ENCODE results near the gene BRD9.
"Not testable (repeated sequence)": the region's sequence is repeated elsewhere in the genome, so short reads cannot be mapped to it uniquely, and the experiment has no call there.

The BRD9 gene

GRCh38 chr5:902129-902916, 9.7 kb upstream of the BRD9 start:
- no peak for DNase-seq

GRCh38 chr5:900781-901180, 8.2 kb upstream of the BRD9 start:
- no peak for DNase-seq

DNA sequence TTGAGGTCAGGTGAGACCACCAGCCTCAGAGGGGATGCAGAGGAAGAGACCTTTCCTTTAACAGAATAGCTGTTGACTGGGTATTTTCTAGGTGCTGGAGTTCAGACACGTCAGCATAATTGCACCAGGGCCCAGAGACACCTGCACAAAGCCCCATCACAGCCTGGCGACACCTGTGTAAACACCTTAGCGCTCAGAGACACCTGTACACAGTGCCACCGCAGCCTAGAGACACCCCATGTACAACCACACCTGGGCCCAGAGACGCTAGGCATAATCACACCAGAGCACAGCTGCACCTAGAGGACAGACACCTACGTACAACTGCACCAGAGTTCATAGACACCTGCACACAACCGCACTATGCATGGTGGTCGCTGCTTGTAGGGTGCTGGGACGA, 1.1 kb upstream of the BRD9 start:
- DNase-seq = no peak

DNA sequence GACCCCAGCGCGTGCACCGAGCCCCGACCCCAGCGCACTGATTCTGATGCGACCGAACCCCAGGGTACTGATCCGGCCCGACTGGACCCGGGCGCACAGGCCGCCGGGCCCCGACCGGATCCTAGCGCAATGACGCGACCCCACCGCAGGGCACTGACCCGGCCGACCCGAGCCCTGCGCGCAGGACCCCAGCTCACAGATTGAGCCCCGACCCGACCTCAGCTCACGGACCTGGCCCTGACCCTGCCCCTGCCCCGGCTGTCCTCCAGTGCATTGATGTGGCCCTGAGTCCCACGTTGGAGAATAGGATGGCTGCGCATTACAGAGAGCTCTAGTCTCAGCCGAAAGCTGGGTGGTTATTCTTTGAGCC, 521 bp upstream of the BRD9 start:
- DNase-seq = no peak

DNA sequence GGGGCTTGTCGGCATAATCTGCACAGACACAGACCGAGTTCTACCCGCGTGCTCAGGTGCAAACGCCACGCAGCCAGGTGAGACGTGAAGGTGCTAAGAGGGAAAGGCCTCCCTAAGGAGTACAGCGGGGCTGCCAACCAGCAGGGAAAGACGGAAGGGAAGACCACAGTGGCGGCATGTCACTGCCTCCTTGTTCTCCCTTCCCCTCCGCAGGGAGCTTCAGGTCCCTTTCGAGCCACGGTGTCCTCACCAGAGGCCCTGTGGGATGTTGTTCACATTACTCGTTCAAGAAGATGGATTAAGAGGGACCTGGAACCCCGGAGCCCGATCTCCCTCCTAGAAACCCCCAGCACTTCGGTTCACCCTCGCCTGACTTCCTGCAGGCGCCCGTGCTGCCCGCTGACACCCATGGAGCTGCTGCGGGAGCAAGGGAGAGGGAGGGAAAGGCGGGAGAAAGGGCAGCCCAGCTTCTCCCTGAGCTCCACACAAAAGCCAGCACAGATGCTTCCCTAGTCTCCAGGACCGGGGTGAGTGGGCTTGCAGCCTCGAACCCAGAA, 686 bp downstream of the BRD9 start:
- no peak for DNase-seq

- no peak for DNase-seq
Observed at GRCh38 chr5:891117-891836, 1.3 kb downstream of the BRD9 start.

- no peak for DNase-seq
Observed at GRCh38 chr5:889075-889710, 3.4 kb downstream of the BRD9 start.

DNA sequence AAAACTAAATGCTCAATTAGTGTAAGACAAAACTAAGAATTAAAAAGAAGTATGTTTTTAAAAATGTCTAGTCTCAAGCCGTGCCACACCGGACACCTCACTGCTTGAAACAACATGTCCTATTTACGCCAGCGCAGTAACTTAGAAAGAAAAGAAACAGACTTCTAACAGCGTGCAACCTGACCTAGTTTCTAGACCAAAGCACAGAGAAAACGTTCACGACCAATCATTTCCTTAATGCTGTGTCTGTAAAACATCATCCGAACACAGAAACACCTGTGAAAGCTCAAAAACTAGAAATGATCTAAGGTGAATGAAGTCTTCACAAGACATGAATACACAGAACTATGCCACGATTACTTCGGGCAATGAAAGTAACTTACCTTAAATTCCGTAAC, 4.0 kb downstream of the BRD9 start:
- DNase-seq = no peak

- no peak for DNase-seq
Observed at GRCh38 chr5:887947-888637, 4.5 kb downstream of the BRD9 start.

DNA sequence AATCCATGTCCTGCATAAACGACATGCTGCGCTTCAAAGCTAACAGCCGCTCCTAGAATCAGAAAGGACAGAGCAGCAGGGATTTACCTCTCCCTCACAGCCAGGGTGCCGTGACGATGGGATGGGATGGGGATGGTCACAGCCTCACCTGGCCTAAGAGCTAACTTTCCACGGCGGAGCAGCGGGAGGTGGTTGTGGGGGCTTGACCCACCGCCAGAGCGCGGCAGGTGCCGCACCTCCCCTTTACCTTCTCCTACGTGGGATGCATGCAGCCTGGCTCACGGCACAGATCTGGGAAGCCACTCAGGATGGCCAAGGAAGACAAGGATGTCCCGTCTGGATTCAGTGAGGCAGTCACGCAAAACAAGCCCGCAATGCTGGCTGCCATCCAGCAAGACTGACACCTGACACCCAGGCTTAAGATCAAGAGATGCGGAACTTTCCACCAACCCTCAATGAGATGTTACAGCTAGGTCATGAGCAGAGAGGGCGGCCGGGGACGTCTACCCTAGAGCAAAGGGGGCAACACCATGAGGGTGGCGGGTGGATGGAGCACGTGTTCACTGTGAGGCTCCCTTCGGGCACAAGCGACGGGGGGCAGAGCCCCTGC, 5.8 kb downstream of the BRD9 start:
- DNase-seq = no peak

DNA sequence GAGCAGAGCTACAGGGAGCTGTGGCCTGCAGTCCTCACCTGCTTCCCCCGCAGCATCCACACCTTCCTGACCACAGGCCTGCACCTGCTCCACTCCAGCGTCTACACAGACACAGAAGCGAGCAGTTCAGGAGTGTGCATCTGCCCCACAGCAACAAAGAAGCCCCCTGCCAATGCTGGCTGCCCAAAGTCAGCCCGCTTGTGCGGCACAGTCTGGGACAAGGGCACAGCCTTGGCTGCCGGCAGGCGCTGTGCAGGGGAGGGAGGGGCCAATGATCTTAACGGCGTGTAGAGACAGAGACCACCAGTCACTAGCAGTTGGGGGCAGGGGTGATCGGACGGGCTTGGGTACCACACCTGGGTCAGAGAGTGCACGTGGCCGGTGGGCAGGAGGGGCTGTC, 6.6 kb downstream of the BRD9 start:
- no peak for DNase-seq

DNA sequence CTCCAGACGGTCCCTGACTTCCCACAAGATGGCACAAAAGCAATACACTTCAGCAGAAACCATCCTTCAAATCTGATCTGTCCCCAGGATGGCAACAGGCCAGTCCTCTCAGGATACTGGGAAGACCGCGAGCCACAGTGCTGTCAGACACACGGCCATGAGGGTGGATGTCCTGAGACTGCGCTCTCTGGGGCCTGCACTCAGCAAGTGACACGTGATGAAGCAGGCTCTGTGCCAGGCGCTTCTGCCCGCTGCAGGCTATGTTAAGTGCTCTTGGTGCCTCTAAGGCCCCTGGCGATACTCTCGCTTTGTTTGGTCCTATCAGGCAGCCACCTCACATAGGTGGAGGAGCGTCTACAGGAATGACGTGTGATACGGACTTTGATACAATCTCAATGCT, 7.1 kb downstream of the BRD9 start:
- no peak for DNase-seq

- no peak for DNase-seq
Observed at GRCh38 chr5:885127-885442, 7.5 kb downstream of the BRD9 start.

- no peak for DNase-seq
Observed at GRCh38 chr5:884345-885126, 8.1 kb downstream of the BRD9 start.

GRCh38 chr5:883475-884181, 9.0 kb downstream of the BRD9 start:
- no peak for DNase-seq

GRCh38 chr5:882253-883183, 10.1 kb downstream of the BRD9 start:
- DNase-seq = no peak

DNA sequence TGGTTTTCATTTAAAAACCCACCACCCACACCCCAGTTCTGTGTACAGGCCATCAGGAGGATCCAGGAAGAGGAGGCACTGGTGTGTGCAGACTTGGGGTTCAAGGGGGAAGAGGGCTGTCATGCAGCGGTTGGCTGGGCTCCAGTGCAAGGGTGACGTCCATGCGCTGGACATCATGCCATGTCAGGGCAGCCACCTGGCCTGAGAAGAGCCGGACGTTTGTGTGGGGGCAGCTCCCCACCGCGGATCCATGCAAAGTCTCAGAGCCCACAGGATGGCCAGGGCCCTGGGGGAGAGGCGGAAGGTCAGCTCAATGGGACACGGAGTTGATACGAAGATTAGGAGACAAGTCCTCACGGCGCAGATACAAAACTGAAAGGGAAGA, 11.1 kb downstream of the BRD9 start:
- no peak for DNase-seq

DNA sequence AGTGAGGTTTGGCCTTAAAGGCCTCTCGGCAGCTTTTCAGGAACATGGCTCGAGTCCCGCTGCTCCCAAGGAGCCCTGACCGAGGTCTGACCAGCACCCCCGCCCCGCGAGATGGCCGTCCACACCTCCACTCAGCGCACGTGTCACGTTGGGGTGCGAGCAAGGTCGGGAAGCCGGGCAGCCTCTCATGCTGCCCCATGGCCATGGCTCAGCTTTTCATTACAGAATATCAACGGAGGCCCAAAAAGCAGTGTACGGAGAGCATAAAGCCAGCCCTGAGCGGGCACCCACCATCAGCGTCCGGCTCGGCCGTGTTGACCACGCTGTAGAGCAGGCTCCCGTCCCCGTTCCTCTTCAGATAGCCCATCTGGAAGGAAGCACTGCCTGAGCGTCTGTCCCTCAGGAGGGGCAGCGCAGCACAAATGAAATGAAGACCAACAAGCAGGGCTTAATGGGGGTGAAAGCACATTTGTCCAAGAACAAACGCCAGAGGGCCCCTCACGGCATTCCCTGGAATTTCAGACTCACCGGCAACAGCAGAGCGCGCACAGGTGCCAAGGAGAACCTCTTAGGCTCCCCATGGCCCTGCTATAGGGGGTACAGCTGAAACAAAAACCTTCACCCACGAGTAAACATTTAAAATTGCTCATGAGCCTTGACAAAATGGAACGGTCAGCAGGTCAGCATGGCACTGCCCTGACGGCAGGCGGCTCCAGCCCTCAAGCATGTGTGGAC, 11.6 kb downstream of the BRD9 start:
- no peak for DNase-seq

DNA sequence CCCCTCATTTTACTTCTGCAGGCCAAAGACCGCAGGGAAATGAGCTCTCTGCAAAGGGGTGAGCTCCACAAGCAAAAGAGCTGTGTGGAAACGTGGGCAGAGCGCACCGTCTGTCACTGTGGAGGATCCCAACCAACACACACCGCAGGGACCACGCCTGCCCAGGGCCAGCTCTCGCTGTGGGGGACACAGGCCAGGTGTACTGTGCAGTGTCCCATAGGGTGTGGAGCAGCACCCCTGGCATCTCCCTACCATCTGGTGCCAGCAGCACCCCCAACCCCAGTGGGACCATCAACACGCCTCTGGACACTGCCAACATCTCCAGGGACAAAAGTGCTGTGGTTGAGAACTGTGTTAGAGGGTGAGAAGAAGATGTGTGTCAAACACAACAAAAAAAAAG, 13.9 kb downstream of the BRD9 start:
- DNase-seq = not testable (repeated sequence)

GRCh38 chr5:878125-878524, 14.5 kb downstream of the BRD9 start:
- DNase-seq = no peak

All from NCI-H524 treated with DMSO at 0.1 percent for 48 hours (cell line).